ENCODE results near the gene RGL2. TPM values are rescaled to one million over a fixed set of nuclear protein-coding genes. Genes with fewer than 3 reads are reported as not detected.

RGL2 gene
- total and polyA plus RNA-seq, 10 of the 15 experiments (the other 5 are each of a cell fraction or from before 2014, with no cell fraction given) = 0.84 to 21.2 (median 6.8) TPM

DNA sequence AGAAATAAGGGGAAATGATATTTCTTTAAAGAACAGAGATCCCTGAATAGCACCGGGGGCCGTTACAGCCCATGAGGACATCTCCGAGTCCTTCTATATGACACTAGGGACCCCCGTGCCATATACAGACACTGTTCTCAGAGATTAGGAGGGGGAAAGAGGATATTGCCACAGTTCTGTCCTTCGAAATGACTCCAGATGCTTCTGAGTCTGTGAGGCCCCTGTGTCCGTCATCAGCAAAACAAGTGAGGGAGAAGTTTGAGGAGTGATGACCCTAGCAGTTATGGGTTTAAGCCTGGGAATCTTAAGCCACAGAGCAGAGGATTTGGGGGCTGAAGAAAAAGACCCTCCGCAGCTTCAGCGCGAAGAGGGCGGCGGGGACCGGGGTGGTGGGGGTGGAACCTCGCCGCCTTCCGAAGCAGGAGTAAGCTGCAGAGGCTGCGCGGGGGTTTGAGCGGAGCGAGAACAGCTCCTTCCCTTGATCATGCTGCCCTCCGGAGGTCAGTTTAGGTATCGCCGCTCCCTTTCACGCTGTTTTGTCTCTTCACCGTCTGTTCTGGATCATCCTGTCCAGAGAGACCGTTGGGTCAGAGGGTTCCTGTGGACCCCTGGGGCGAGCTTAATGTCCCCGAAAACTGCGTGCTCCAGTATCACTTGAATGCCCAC is 50.6 kb downstream of the RGL2 start (continued):
- TF ChIP-seq, protein P1, sequence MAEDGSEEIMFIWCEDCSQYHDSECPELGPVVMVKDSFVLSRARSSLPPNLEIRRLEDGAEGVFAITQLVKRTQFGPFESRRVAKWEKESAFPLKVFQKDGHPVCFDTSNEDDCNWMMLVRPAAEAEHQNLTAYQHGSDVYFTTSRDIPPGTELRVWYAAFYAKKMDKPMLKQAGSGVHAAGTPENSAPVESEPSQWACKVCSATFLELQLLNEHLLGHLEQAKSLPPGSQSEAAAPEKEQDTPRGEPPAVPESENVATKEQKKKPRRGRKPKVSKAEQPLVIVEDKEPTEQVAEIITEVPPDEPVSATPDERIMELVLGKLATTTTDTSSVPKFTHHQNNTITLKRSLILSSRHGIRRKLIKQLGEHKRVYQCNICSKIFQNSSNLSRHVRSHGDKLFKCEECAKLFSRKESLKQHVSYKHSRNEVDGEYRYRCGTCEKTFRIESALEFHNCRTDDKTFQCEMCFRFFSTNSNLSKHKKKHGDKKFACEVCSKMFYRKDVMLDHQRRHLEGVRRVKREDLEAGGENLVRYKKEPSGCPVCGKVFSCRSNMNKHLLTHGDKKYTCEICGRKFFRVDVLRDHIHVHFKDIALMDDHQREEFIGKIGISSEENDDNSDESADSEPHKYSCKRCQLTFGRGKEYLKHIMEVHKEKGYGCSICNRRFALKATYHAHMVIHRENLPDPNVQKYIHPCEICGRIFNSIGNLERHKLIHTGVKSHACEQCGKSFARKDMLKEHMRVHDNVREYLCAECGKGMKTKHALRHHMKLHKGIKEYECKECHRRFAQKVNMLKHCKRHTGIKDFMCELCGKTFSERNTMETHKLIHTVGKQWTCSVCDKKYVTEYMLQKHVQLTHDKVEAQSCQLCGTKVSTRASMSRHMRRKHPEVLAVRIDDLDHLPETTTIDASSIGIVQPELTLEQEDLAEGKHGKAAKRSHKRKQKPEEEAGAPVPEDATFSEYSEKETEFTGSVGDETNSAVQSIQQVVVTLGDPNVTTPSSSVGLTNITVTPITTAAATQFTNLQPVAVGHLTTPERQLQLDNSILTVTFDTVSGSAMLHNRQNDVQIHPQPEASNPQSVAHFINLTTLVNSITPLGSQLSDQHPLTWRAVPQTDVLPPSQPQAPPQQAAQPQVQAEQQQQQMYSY (CRISPR knock-in tag; IDR thresholded peaks at IDR 0.05) = no peak
- TF ChIP-seq LARP7 (IDR thresholded peaks at IDR 0.05) (no peak), POLR2A (IDR thresholded peaks at IDR 0.05; ENCODE audit: low read depth, low read length) (no peak), NFYA (IDR thresholded peaks at IDR 0.05; ENCODE audit: borderline replicate concordance, low read depth, low read length) (no peak), HDAC2 (IDR thresholded peaks at IDR 0.05) (no peak), ETV6 (conservative IDR thresholded peaks at IDR 0.05 in 1 of 2, IDR thresholded peaks at IDR 0.05 in 1 of 2; ENCODE audit: borderline replicate concordance in 1 of 2, low read depth in 1 of 2) (no peak), SUPT20H (IDR thresholded peaks at IDR 0.05; ENCODE audit: borderline replicate concordance, control insufficient read depth, low read depth, low read length) (no peak), SREBF2 (IDR thresholded peaks at IDR 0.05; ENCODE audit: low read length) (no peak), ZNF24 (IDR thresholded peaks at IDR 0.05) (no peak), ATF7 (IDR thresholded peaks at IDR 0.05; ENCODE audit: low read depth) (no peak), CREM (IDR thresholded peaks at IDR 0.05; ENCODE audit: low read depth) (no peak), SMAD1 (IDR thresholded peaks at IDR 0.05; ENCODE audit: low read depth, partially characterized antibody) (no peak), TCF3 (IDR thresholded peaks at IDR 0.05; ENCODE audit: borderline replicate concordance, insufficient read depth, low read depth, low read length) (no peak), YY1 (IDR thresholded peaks at IDR 0.05; ENCODE audit: low read depth, low read length) (0 out of 2 replicates have a peak, but pooled peaks have one; percentile 61), SPI1 (IDR thresholded peaks at IDR 0.05; ENCODE audit: borderline replicate concordance, insufficient read depth, low read depth, low read length) (no peak), NRF1 (conservative IDR thresholded peaks at IDR 0.05; ENCODE audit: low read depth, low read length) (peak; percentile 27; the same call in 1 of the 2 replicates), IRF4 (IDR thresholded peaks at IDR 0.05; ENCODE audit: low read depth, low read length) (0 out of 2 replicates have a peak, but pooled peaks have one; percentile 33), BMI1 (IDR thresholded peaks at IDR 0.05; ENCODE audit: borderline replicate concordance) (no peak)
- TF ChIP-seq, protein P2, sequence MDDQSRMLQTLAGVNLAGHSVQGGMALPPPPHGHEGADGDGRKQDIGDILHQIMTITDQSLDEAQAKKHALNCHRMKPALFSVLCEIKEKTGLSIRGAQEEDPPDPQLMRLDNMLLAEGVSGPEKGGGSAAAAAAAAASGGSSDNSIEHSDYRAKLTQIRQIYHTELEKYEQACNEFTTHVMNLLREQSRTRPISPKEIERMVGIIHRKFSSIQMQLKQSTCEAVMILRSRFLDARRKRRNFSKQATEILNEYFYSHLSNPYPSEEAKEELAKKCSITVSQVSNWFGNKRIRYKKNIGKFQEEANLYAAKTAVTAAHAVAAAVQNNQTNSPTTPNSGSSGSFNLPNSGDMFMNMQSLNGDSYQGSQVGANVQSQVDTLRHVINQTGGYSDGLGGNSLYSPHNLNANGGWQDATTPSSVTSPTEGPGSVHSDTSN (IDR thresholded peaks at IDR 0.05; ENCODE audit: insufficient replicate concordance, low read depth, low read length) = no peak
- TF ChIP-seq, protein P3, sequence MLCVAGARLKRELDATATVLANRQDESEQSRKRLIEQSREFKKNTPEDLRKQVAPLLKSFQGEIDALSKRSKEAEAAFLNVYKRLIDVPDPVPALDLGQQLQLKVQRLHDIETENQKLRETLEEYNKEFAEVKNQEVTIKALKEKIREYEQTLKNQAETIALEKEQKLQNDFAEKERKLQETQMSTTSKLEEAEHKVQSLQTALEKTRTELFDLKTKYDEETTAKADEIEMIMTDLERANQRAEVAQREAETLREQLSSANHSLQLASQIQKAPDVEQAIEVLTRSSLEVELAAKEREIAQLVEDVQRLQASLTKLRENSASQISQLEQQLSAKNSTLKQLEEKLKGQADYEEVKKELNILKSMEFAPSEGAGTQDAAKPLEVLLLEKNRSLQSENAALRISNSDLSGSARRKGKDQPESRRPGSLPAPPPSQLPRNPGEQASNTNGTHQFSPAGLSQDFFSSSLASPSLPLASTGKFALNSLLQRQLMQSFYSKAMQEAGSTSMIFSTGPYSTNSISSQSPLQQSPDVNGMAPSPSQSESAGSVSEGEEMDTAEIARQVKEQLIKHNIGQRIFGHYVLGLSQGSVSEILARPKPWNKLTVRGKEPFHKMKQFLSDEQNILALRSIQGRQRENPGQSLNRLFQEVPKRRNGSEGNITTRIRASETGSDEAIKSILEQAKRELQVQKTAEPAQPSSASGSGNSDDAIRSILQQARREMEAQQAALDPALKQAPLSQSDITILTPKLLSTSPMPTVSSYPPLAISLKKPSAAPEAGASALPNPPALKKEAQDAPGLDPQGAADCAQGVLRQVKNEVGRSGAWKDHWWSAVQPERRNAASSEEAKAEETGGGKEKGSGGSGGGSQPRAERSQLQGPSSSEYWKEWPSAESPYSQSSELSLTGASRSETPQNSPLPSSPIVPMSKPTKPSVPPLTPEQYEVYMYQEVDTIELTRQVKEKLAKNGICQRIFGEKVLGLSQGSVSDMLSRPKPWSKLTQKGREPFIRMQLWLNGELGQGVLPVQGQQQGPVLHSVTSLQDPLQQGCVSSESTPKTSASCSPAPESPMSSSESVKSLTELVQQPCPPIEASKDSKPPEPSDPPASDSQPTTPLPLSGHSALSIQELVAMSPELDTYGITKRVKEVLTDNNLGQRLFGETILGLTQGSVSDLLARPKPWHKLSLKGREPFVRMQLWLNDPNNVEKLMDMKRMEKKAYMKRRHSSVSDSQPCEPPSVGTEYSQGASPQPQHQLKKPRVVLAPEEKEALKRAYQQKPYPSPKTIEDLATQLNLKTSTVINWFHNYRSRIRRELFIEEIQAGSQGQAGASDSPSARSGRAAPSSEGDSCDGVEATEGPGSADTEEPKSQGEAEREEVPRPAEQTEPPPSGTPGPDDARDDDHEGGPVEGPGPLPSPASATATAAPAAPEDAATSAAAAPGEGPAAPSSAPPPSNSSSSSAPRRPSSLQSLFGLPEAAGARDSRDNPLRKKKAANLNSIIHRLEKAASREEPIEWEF (IDR thresholded peaks at IDR 0.05; ENCODE audit: insufficient replicate concordance, low read depth, low read length) = no peak
